ENCODE data around the gene EPHA7.

DNA sequence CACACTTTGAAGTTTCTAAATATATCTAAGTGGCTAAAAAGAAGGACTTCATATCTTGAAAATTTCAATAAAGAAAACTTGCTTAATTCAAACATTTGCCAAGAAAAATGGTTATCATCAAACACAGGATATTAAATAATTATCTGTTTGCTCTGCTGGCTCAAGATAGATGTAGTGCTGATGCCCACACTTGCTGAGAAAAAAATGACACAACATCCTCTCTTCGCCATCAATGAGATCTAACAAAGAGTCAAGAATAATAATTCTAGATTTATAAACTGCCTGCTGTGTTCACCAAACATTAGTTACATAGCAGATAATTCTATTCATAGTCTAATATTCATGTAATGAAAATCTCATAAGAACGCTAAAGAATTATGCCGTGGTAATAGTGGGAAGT is 93.6 kb downstream of the EPHA7 start:
- no peak for TF ChIP-seq CEBPB (IDR thresholded peaks at IDR 0.05; ENCODE audit: low read depth, low read length)
- TF ChIP-seq POLR2A (IDR thresholded peaks at IDR 0.05; ENCODE audit: low read depth, low read length): no peak
- TF ChIP-seq, protein P1, sequence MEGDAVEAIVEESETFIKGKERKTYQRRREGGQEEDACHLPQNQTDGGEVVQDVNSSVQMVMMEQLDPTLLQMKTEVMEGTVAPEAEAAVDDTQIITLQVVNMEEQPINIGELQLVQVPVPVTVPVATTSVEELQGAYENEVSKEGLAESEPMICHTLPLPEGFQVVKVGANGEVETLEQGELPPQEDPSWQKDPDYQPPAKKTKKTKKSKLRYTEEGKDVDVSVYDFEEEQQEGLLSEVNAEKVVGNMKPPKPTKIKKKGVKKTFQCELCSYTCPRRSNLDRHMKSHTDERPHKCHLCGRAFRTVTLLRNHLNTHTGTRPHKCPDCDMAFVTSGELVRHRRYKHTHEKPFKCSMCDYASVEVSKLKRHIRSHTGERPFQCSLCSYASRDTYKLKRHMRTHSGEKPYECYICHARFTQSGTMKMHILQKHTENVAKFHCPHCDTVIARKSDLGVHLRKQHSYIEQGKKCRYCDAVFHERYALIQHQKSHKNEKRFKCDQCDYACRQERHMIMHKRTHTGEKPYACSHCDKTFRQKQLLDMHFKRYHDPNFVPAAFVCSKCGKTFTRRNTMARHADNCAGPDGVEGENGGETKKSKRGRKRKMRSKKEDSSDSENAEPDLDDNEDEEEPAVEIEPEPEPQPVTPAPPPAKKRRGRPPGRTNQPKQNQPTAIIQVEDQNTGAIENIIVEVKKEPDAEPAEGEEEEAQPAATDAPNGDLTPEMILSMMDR (conservative IDR thresholded peaks at IDR 0.05; ENCODE audit: low read depth, low read length): no peak
- no peak for TF ChIP-seq BHLHE40 (IDR thresholded peaks at IDR 0.05; ENCODE audit: low read depth, low read length)
- no peak for TF ChIP-seq FOS (IDR thresholded peaks at IDR 0.05; ENCODE audit: low read depth, low read length)
- TF ChIP-seq, protein P2, sequence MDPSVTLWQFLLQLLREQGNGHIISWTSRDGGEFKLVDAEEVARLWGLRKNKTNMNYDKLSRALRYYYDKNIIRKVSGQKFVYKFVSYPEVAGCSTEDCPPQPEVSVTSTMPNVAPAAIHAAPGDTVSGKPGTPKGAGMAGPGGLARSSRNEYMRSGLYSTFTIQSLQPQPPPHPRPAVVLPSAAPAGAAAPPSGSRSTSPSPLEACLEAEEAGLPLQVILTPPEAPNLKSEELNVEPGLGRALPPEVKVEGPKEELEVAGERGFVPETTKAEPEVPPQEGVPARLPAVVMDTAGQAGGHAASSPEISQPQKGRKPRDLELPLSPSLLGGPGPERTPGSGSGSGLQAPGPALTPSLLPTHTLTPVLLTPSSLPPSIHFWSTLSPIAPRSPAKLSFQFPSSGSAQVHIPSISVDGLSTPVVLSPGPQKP (IDR thresholded peaks at IDR 0.05; ENCODE audit: borderline replicate concordance, low read depth, low read length): no peak
- TF ChIP-seq RAD21 (IDR thresholded peaks at IDR 0.05; ENCODE audit: low read length): no peak
- TF ChIP-seq RFX5 (IDR thresholded peaks at IDR 0.05; ENCODE audit: low read depth, low read length): no peak
